Endometrial microvascular endothelial cells (primary cell): Measurements from ENCODE around the gene RNASEH1. TPM values are rescaled to one million over a fixed set of nuclear protein-coding genes. Genes with fewer than 3 reads are reported as not detected.
"Not testable (repeated sequence)": the region's sequence is repeated elsewhere in the genome, so short reads cannot be mapped to it uniquely, and the experiment has no call there.

Source experiments
- in situ Hi-C: cut with HindIII; loops from 2 replicates; pipeline ENCODE4 v1.10.0; 2017; ENCODE audit warnings: low sequenced_read_pairs, low pct_unique_long_range_greater_than_20kb; ENCODE audit errors: inconsistent ontology term
- total RNA-seq: library from RNA; depleted of rRNA; stranded (reverse); fragments of >200 nt; gene quantifications from one replicate; pipeline ENCODE4 v1.2.3, GENCODE V29; 2015; ENCODE audit errors: inconsistent ontology term

The RNASEH1 gene
- total RNA-seq, 1 donor from 2014 or later: 43.2 TPM

- in situ Hi-C loops: not testable (repeated sequence)
Observed at GRCh38 chr2:3569656-3570055, 11.5 kb upstream of the RNASEH1 start.

- in situ Hi-C loops: no loop called here
Observed at GRCh38 chr2:3566806-3567205, 8.7 kb upstream of the RNASEH1 start.

- in situ Hi-C loops: no loop called here
Observed at GRCh38 chr2:3565117-3565516, 7.0 kb upstream of the RNASEH1 start.

- in situ Hi-C loops: no loop called here
Observed at GRCh38 chr2:3563521-3563976, 5.4 kb upstream of the RNASEH1 start.

GRCh38 chr2:3557639-3558204, 411 bp downstream of the RNASEH1 start:
- in situ Hi-C loops: no loop called here

GRCh38 chr2:3553946-3554345, 4.2 kb downstream of the RNASEH1 start:
- in situ Hi-C loops: no loop called here

GRCh38 chr2:3547915-3548314, 10.2 kb downstream of the RNASEH1 start:
- in situ Hi-C loops: no loop called here

GRCh38 chr2:3545788-3546478, 12.2 kb downstream of the RNASEH1 start:
- in situ Hi-C loops: no loop called here

- in situ Hi-C loops: no loop called here
Observed at GRCh38 chr2:3543023-3543683, 15.0 kb downstream of the RNASEH1 start.

GRCh38 chr2:3542107-3542506, 16.0 kb downstream of the RNASEH1 start:
- in situ Hi-C loops: no loop called here

GRCh38 chr2:3539836-3540235, 18.3 kb downstream of the RNASEH1 start:
- in situ Hi-C loops: no loop called here

- in situ Hi-C loops: no loop called here
Observed at GRCh38 chr2:3536682-3537632, 21.2 kb downstream of the RNASEH1 start.

GRCh38 chr2:3535794-3536681, 22.1 kb downstream of the RNASEH1 start:
- in situ Hi-C loops: no loop called here

- in situ Hi-C loops: no loop called here
Observed at GRCh38 chr2:3535467-3535793, 22.7 kb downstream of the RNASEH1 start.

GRCh38 chr2:3534251-3534814, 23.8 kb downstream of the RNASEH1 start:
- in situ Hi-C loops: no loop called here

- in situ Hi-C loops: no loop called here
Observed at GRCh38 chr2:3533836-3534235, 24.3 kb downstream of the RNASEH1 start.

GRCh38 chr2:3532941-3533340, 25.2 kb downstream of the RNASEH1 start:
- in situ Hi-C loops: no loop called here
